GM12891 (cell line): ENCODE results near the gene SERF2.
"Not testable (repeated sequence)": the region's sequence is repeated elsewhere in the genome, so short reads cannot be mapped to it uniquely, and the experiment has no call there.

ENCODE experiments used
- DNase-seq: peaks from one replicate; pipeline ENCODE4 v3.0.0; 2011; ENCODE audit warnings: low spot score; ENCODE audit not compliant: insufficient read length
- FAIRE-seq: peaks from 2 replicates; lab custom pipeline; 2011; peaks lifted over from hg19 to GRCh38; lab: Jason Lieb, UNC
- PAX5 ChIP-seq: IDR thresholded peaks from 2 replicates; pipeline ENCODE4 v1.6.1; 2011; ENCODE audit warnings: low read length, moderate library complexity, mild to moderate bottlenecking; ENCODE audit not compliant: insufficient read depth, severe bottlenecking
- POLR2A ChIP-seq: IDR thresholded peaks from 2 replicates; pipeline ENCODE4 v1.6.1; 2011; ENCODE audit warnings: low read depth, low read length, control low read depth
- POLR2AphosphoS5 ChIP-seq: IDR thresholded peaks from 2 replicates; pipeline ENCODE4 v1.6.1; 2011; ENCODE audit warnings: low read depth, low read length, control low read depth
- POU2F2 ChIP-seq: IDR thresholded peaks from 2 replicates; pipeline ENCODE4 v1.6.1; 2011; ENCODE audit warnings: low read depth, mild to moderate bottlenecking, control low read depth, low read length, moderate library complexity
- SPI1 ChIP-seq: IDR thresholded peaks from 2 replicates; pipeline ENCODE4 v1.6.1; 2011; ENCODE audit warnings: low read depth, low read length, control low read depth
- TAF1 ChIP-seq: IDR thresholded peaks from 2 replicates; pipeline ENCODE4 v1.6.1; 2011; ENCODE audit warnings: low read depth, low read length, control low read depth

SERF2 gene

GRCh38 chr15:43808435-43808950 is 16.4 kb downstream of the SERF2 start:
- no peak for TF ChIP-seq POU2F2
- TF ChIP-seq POLR2AphosphoS5 = no peak
- TF ChIP-seq POLR2A = no peak
- TF ChIP-seq TAF1 = no peak
- TF ChIP-seq PAX5 = no peak
- TF ChIP-seq SPI1 = no peak
- DNase-seq = no peak
- FAIRE-seq = no peak

DNA sequence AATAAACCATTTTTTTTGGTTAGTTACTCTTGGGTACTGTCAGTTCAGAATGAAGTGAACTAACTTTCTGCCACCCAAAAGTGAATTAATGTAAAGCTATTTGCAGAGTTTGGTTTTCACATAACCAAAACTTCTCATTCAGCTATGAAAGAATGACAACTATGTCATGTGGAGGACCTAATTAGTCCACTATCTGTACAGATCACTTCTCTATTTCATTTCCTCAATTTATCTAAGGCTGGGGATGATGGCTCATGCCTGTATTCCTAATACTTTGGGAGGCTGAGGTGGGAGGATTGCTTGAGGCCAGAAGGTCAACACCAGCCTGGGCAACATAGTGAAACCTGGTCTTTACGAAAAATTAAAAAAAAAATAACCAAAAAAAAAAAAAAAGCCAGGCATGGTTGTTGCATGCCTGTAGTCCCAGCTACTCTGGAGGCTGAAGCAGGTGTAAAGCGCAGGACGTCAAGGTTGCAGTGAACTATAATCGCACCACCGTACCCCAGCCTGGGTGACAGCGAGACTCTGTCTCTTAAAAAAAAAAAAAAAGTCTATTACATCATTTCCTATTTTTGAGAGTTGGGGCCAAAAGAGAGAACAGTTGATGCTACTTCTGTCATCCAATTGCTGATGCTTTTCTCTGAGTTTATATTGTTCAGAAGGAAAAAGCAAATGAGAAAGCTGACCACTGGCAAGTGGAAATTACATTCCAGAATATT is 17.0 kb downstream of the SERF2 start:
- TF ChIP-seq POLR2A (no peak), PAX5 (no peak), TAF1 (no peak), POU2F2 (no peak), SPI1 (peak; percentile 97), POLR2AphosphoS5 (no peak)
- peak; percentile 65 for FAIRE-seq
- no peak for DNase-seq

DNA sequence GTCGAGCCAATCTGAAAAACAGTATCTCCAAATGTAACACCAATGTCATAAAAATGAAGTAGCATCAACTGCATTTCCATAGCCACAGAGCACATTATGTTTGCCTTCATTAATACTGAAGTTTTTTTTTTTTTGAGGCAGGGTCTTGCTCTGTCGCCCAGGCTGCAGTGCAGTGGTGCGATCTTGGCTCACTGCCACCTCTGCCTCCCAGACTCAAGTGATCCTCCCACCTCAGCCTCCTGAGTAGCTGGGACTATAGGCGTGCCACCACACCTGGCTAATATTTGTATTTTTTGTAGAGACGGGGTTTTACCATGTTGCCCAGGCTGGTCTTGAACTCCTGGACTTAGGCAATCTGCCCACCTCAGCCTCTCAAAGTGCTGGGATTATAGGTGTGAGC is 22.9 kb downstream of the SERF2 start:
- not testable (repeated sequence) for FAIRE-seq, DNase-seq

DNA sequence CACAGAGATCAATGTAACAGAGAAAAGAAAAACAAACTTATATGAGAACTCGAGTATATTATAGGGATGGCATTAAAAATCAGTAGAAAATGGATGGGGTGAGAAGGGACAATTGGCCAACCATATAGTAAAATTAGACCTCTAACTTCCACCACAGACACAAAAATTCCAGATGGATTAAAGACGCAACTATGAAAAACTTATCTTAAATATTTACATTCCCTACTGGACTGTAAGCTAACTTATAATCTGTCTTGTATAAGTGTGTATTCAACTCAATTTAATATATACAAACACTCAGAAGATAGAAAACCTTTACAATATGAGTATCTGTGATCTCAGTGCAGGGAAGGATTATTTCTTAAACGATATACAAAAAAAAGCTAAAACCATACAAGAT is 29.4 kb downstream of the SERF2 start:
- DNase-seq (no peak), FAIRE-seq (no peak)
- TF ChIP-seq TAF1 = no peak
- no peak for TF ChIP-seq POU2F2
- no peak for TF ChIP-seq POLR2AphosphoS5
- TF ChIP-seq SPI1 = no peak
- no peak for TF ChIP-seq POLR2A
- TF ChIP-seq PAX5 = no peak

GRCh38 chr15:43824302-43825246 is 32.5 kb downstream of the SERF2 start, which contains the start of gene MFAP1:
MFAP1 (minus strand) TSS chr15:43824690; CDS start chr15:43824569, 121 bp downstream.
- FAIRE-seq (peak; percentile 97), DNase-seq (peak; percentile 77)
- TF ChIP-seq POLR2AphosphoS5 (peak; percentile 99), POLR2A (peak; percentile 98), SPI1 (no peak), TAF1 (peak; percentile 95), POU2F2 (0 out of 2 replicates have a peak, but pooled peaks have one; percentile 20)

DNA sequence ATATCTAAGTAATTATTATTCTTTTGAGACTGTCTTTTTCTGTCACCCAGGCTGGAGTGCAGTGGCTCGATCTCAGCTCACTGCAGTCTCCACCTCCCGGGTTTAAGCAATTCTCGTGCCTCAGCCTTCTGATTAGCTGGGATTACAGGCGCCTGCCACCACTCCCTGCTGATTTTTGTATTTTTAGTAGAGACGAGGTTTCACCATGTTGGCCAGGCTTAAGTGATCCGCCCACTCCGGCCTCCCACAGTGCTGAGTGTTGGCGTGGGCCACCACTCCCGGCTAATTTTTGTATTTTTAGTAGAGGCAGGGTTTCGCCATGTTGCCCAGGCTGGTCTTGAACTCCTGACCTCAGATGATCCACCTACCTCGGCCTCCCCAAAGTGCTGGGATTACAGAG is 33.2 kb downstream of the SERF2 start:
- DNase-seq, FAIRE-seq: not testable (repeated sequence)

DNA sequence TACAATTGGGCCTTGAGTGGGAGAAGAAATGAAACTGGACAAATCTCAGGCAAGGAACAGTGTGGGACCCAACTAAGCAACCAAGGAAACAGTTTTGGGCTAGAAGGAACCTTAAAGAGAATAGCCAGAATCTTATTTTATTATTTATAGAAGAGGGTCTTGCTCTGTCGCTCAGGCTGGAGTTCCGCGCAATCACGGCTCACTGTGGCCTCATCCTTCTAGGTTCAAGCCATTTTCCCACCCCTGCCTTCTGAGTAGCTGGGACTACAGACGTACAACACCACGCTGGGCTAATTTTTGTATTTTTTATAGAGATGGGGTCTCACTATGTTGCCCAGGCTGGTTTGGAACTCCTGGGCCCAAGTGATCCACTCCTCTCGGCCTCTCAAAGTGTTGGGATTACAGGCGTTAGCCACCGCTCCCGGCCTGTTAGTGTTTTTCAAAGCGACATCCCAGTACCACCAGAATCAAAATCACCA is 33.9 kb downstream of the SERF2 start:
- TF ChIP-seq POLR2A = no peak
- no peak for TF ChIP-seq POU2F2
- TF ChIP-seq TAF1 = no peak
- TF ChIP-seq POLR2AphosphoS5 = no peak
- no peak for TF ChIP-seq SPI1
- no peak for TF ChIP-seq PAX5
- FAIRE-seq (no peak), DNase-seq (no peak)

- DNase-seq (peak; percentile 67), FAIRE-seq (peak; percentile 38)
- TF ChIP-seq POU2F2 (no peak), TAF1 (0 out of 2 replicates have a peak, but pooled peaks have one; percentile 12), POLR2AphosphoS5 (no peak), POLR2A (0 out of 2 replicates have a peak, but pooled peaks have one; percentile 38), SPI1 (no peak), PAX5 (no peak)
Measured at GRCh38 chr15:43826508-43827341, 34.6 kb downstream of the SERF2 start, which contains the start of gene WDR76. WDR76 (plus strand) TSS chr15:43827002; CDS start chr15:43827033, 31 bp downstream.

- TF ChIP-seq POLR2A (no peak), POLR2AphosphoS5 (no peak), PAX5 (no peak), TAF1 (no peak), POU2F2 (no peak)
- FAIRE-seq (no peak), DNase-seq (no peak)
Measured at GRCh38 chr15:43828061-43828657, 36.0 kb downstream of the SERF2 start.
